ENCODE measurements around the gene TEAD1.

Gene TEAD1

GRCh38 chr11:12831471-12832202 is 157.4 kb downstream of the TEAD1 start:
- DNase-seq (ENCODE audit: low read depth in 1 of 2, low spot score in 1 of 2): no peak
- no peak for TF ChIP-seq JUND (IDR thresholded peaks at IDR 0.05; ENCODE audit: low read depth)
- in situ Hi-C loops (cut with HindIII; ENCODE audit: low pct_unique_long_range_greater_than_20kb, low sequenced_read_pairs): no loop called here

GRCh38 chr11:12832480-12833224 is 158.4 kb downstream of the TEAD1 start:
- in situ Hi-C loops (cut with HindIII; ENCODE audit: low pct_unique_long_range_greater_than_20kb, low sequenced_read_pairs): no loop called here
- TF ChIP-seq JUND (IDR thresholded peaks at IDR 0.05; ENCODE audit: low read depth): no peak
- DNase-seq (ENCODE audit: low read depth in 1 of 2, low spot score in 1 of 2): no peak

- in situ Hi-C loops (cut with HindIII; ENCODE audit: low pct_unique_long_range_greater_than_20kb, low sequenced_read_pairs): no loop called here
- no peak for TF ChIP-seq JUND (IDR thresholded peaks at IDR 0.05; ENCODE audit: low read depth)
- no peak for DNase-seq (ENCODE audit: low read depth in 1 of 2, low spot score in 1 of 2)
Measured at GRCh38 chr11:12834166-12834565, 159.9 kb downstream of the TEAD1 start.

GRCh38 chr11:12834630-12835029 is 160.4 kb downstream of the TEAD1 start:
- no peak for DNase-seq (ENCODE audit: low read depth in 1 of 2, low spot score in 1 of 2)
- in situ Hi-C loops (cut with HindIII; ENCODE audit: low pct_unique_long_range_greater_than_20kb, low sequenced_read_pairs): no loop called here
- no peak for TF ChIP-seq JUND (IDR thresholded peaks at IDR 0.05; ENCODE audit: low read depth)

- in situ Hi-C loops (cut with HindIII; ENCODE audit: low pct_unique_long_range_greater_than_20kb, low sequenced_read_pairs): no loop called here
- TF ChIP-seq JUND (IDR thresholded peaks at IDR 0.05; ENCODE audit: low read depth): no peak
- no peak for DNase-seq (ENCODE audit: low read depth in 1 of 2, low spot score in 1 of 2)
Measured at GRCh38 chr11:12835286-12835685, 161.1 kb downstream of the TEAD1 start.

GRCh38 chr11:12838463-12839123 is 164.4 kb downstream of the TEAD1 start:
- no peak for TF ChIP-seq JUND (IDR thresholded peaks at IDR 0.05; ENCODE audit: low read depth)
- in situ Hi-C loops (cut with HindIII; ENCODE audit: low pct_unique_long_range_greater_than_20kb, low sequenced_read_pairs): no loop called here
- no peak for DNase-seq (ENCODE audit: low read depth in 1 of 2, low spot score in 1 of 2)

GRCh38 chr11:12840871-12841660 is 166.8 kb downstream of the TEAD1 start:
- no peak for DNase-seq (ENCODE audit: low read depth in 1 of 2, low spot score in 1 of 2)
- in situ Hi-C loops (cut with HindIII; ENCODE audit: low pct_unique_long_range_greater_than_20kb, low sequenced_read_pairs): no loop called here
- TF ChIP-seq JUND (IDR thresholded peaks at IDR 0.05; ENCODE audit: low read depth): no peak

GRCh38 chr11:12841946-12842630 is 167.9 kb downstream of the TEAD1 start:
- no peak for DNase-seq (ENCODE audit: low read depth in 1 of 2, low spot score in 1 of 2)
- in situ Hi-C loops (cut with HindIII; ENCODE audit: low pct_unique_long_range_greater_than_20kb, low sequenced_read_pairs): no loop called here
- no peak for TF ChIP-seq JUND (IDR thresholded peaks at IDR 0.05; ENCODE audit: low read depth)

- DNase-seq (ENCODE audit: low read depth in 1 of 2, low spot score in 1 of 2): peak in 1 of 2 experiments; percentile 35
- TF ChIP-seq JUND (IDR thresholded peaks at IDR 0.05; ENCODE audit: low read depth): no peak
- in situ Hi-C loops (cut with HindIII; ENCODE audit: low pct_unique_long_range_greater_than_20kb, low sequenced_read_pairs): no loop called here
Measured at GRCh38 chr11:12842933-12843636, 168.9 kb downstream of the TEAD1 start.

GRCh38 chr11:12845163-12845562 is 170.9 kb downstream of the TEAD1 start:
- TF ChIP-seq JUND (IDR thresholded peaks at IDR 0.05; ENCODE audit: low read depth): no peak
- in situ Hi-C loops (cut with HindIII; ENCODE audit: low pct_unique_long_range_greater_than_20kb, low sequenced_read_pairs): no loop called here

GRCh38 chr11:12845739-12846358 is 171.6 kb downstream of the TEAD1 start:
- in situ Hi-C loops (cut with HindIII; ENCODE audit: low pct_unique_long_range_greater_than_20kb, low sequenced_read_pairs): no loop called here
- DNase-seq (ENCODE audit: low read depth in 1 of 2, low spot score in 1 of 2): no peak
- no peak for TF ChIP-seq JUND (IDR thresholded peaks at IDR 0.05; ENCODE audit: low read depth)

More at GRCh38 chr11:12845163-12845562, 170.9 kb downstream of the TEAD1 start:
- DNase-seq (ENCODE audit: low read depth in 1 of 2, low spot score in 1 of 2): no peak
